Measurements from ENCODE around the gene LARGE2.

The LARGE2 gene

GRCh38 chr11:45927684-45928413 lies 5.4 kb downstream of the LARGE2 start:
- no peak overlapping the region for H3K9ac ChIP-seq (ENCODE audit: low read depth, low read length)
- no peak overlapping the region for H3K4me3 ChIP-seq (ENCODE audit: low read depth in 1 of 2, low read length in 2 of 2)
- H2AFZ ChIP-seq (ENCODE audit: low read depth, low read length) = no peak overlapping the region
- H3K4me2 ChIP-seq (ENCODE audit: insufficient read depth, low read length) = no peak overlapping the region
- ATAC-seq (ENCODE audit: insufficient read depth, low read depth) (peak; percentile 6; the same call in 1 of the 3 replicates), DNase-seq (no peak)
- no peak for TF ChIP-seq CTCF (IDR thresholded peaks at IDR 0.05; ENCODE audit: borderline replicate concordance, extremely low read depth, low read length, poor library complexity, severe bottlenecking)
- TF ChIP-seq EZH2 (IDR thresholded peaks at IDR 0.05; ENCODE audit: borderline replicate concordance, low read depth, low read length, severe bottlenecking) = no peak
- H4K20me1 ChIP-seq (ENCODE audit: insufficient read depth, low read length) = no peaks in the 10 kb centered on the region
- no peaks in the 10 kb centered on the region for H3K27me3 ChIP-seq (ENCODE audit: insufficient read depth, low read length, poor library complexity)
- H3K79me2 ChIP-seq (ENCODE audit: insufficient read depth, low read length) = no peaks in the 10 kb centered on the region
- no peaks in the 10 kb centered on the region for H3K4me1 ChIP-seq (ENCODE audit: insufficient read depth, low read length)
- no peak overlapping the region for H3K27ac ChIP-seq (ENCODE audit: low read length)
- H3K36me3 ChIP-seq (ENCODE audit: insufficient read depth, low read length) = peaks cover 8% of the 10 kb centered on the region
- H3K9me3 ChIP-seq (ENCODE audit: insufficient read depth, low read length, severe bottlenecking) = no peaks in the 10 kb centered on the region

- Histone ChIP-seq H3K27ac (ENCODE audit: low read length) (no peak overlapping the region), H3K36me3 (ENCODE audit: insufficient read depth, low read length) (peaks cover 16% of the 10 kb centered on the region)
Measured at GRCh38 chr11:45928535-45929215, 6.2 kb downstream of the LARGE2 start.

GRCh38 chr11:45929486-45930030 lies 7.1 kb downstream of the LARGE2 start:
- Histone ChIP-seq H4K20me1 (ENCODE audit: insufficient read depth, low read length) (no peaks in the 10 kb centered on the region), H3K27me3 (ENCODE audit: insufficient read depth, low read length, poor library complexity) (no peaks in the 10 kb centered on the region), H2AFZ (ENCODE audit: low read depth, low read length) (no peak overlapping the region), H3K4me2 (ENCODE audit: insufficient read depth, low read length) (no peak overlapping the region), H3K4me1 (ENCODE audit: insufficient read depth, low read length) (no peaks in the 10 kb centered on the region), H3K4me3 (ENCODE audit: low read depth in 1 of 2, low read length in 2 of 2) (no peak overlapping the region), H3K27ac (ENCODE audit: low read length) (no peak overlapping the region), H3K9me3 (ENCODE audit: insufficient read depth, low read length, severe bottlenecking) (no peaks in the 10 kb centered on the region), H3K36me3 (ENCODE audit: insufficient read depth, low read length) (peaks cover 25% of the 10 kb centered on the region), H3K9ac (ENCODE audit: low read depth, low read length) (no peak overlapping the region), H3K79me2 (ENCODE audit: insufficient read depth, low read length) (no peaks in the 10 kb centered on the region)
- no peak for DNase-seq
- no peak for TF ChIP-seq EZH2 (IDR thresholded peaks at IDR 0.05; ENCODE audit: borderline replicate concordance, low read depth, low read length, severe bottlenecking)
- no peak for TF ChIP-seq CTCF (IDR thresholded peaks at IDR 0.05; ENCODE audit: borderline replicate concordance, extremely low read depth, low read length, poor library complexity, severe bottlenecking)
- ATAC-seq (ENCODE audit: insufficient read depth, low read depth) = no peak

More at GRCh38 chr11:45928535-45929215, 6.2 kb downstream of the LARGE2 start:
- Histone ChIP-seq H3K79me2 (ENCODE audit: insufficient read depth, low read length) (no peaks in the 10 kb centered on the region), H3K9me3 (ENCODE audit: insufficient read depth, low read length, severe bottlenecking) (no peaks in the 10 kb centered on the region), H3K4me2 (ENCODE audit: insufficient read depth, low read length) (no peak overlapping the region), H2AFZ (ENCODE audit: low read depth, low read length) (no peak overlapping the region), H3K4me1 (ENCODE audit: insufficient read depth, low read length) (no peaks in the 10 kb centered on the region), H3K9ac (ENCODE audit: low read depth, low read length) (no peak overlapping the region), H3K4me3 (ENCODE audit: low read depth in 1 of 2, low read length in 2 of 2) (no peak overlapping the region), H4K20me1 (ENCODE audit: insufficient read depth, low read length) (no peaks in the 10 kb centered on the region), H3K27me3 (ENCODE audit: insufficient read depth, low read length, poor library complexity) (no peaks in the 10 kb centered on the region)
- no peak for TF ChIP-seq CTCF (IDR thresholded peaks at IDR 0.05; ENCODE audit: borderline replicate concordance, extremely low read depth, low read length, poor library complexity, severe bottlenecking)
- no peak for TF ChIP-seq EZH2 (IDR thresholded peaks at IDR 0.05; ENCODE audit: borderline replicate concordance, low read depth, low read length, severe bottlenecking)
- ATAC-seq (ENCODE audit: insufficient read depth, low read depth) (no peak), DNase-seq (no peak)

Measured in DND-41 (cell line).